GM12801 (cell line): ENCODE data around the gene PREX1.

ENCODE experiments used
- TF ChIP-seq, protein P1 (sequence below): IDR thresholded peaks from one replicate; pipeline ENCODE4 v1.5.1; 2011; ENCODE audit warnings: control low read depth; ENCODE audit not compliant: insufficient read length; ENCODE audit errors: extremely low read depth

The PREX1 gene

DNA sequence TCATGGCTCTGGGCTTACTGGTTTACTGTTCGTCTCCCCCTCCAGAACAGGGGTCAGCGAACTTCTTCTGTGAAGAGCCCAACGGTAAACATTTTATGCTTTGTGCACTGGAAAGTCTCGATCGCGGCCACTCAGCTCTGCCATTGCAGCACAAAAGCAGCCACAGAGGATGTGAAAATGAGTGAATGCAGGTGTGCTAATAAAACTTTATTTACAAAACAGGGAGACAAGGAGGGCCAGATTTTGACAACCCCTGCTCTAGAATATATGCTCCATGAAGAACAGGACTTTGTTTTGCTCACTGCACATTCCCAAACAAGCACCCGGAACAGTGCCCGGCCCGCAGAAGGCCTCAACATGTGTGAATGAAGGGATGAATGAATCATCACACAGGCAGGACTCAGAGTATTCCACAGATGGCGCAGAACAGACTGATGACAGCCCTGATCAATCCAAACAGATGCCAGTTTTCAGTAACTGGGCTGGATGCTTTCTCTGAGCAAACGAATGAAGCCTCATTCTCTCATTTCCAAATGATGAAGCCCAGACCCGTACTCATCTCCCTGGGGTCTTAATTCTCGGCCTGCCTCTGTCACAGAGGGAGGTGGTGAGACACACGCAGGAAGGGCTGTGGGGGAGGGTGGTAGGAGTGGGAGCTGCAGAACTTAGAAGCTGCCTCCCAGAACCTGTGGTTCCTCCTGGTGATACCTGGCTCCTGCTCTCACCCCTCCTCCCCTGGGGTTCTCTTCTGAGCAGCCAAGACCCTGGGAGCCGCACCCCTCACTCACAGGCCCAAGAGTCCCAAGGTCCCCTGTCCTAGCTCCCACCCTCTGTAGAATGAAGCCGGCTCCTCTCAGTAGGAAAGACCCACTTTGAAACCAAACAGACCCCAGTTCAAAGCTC is 196.4 kb downstream of the PREX1 start:
- TF ChIP-seq, protein P1, sequence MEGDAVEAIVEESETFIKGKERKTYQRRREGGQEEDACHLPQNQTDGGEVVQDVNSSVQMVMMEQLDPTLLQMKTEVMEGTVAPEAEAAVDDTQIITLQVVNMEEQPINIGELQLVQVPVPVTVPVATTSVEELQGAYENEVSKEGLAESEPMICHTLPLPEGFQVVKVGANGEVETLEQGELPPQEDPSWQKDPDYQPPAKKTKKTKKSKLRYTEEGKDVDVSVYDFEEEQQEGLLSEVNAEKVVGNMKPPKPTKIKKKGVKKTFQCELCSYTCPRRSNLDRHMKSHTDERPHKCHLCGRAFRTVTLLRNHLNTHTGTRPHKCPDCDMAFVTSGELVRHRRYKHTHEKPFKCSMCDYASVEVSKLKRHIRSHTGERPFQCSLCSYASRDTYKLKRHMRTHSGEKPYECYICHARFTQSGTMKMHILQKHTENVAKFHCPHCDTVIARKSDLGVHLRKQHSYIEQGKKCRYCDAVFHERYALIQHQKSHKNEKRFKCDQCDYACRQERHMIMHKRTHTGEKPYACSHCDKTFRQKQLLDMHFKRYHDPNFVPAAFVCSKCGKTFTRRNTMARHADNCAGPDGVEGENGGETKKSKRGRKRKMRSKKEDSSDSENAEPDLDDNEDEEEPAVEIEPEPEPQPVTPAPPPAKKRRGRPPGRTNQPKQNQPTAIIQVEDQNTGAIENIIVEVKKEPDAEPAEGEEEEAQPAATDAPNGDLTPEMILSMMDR: no peak

DNA sequence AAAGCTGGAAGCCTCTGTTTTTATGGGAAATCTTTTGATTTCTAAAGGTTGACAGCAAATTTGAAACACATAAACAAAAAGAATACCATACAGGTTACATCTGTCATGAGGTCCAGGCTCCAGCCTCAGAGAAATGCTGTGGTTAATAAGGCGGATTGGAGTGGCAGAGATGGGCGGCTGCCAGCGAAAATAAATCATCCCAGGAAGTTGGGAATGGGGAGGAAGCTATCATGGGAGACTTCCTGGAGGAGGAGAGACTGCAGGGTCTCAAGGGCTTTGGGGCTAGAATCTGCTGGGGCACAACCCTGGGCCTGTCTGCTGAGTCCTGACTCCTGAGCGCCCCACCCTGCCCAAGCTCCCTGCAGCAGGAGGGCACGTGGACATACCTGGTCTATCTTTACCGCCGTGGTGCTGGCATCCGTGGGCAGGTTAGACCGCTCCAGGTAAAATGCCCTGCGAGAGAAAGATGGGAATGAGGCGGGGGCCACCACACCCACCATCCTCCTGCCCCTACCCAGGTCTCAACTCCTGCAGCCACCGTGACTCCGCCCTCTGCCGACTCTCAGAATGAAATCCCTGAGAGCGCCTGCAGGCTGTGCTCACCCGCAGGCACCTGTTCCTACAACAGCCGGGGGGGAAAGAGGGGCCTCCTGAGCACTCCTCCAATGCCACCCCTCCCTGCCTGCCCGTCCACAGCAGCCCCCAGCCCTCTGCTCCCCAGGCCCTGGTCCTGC is 197.3 kb downstream of the PREX1 start:
- TF ChIP-seq, protein P1: no peak

- TF ChIP-seq, protein P1: no peak
Measured at GRCh38 chr20:48629960-48630315, 197.9 kb downstream of the PREX1 start.

GRCh38 chr20:48629069-48629959 is 198.5 kb downstream of the PREX1 start:
- TF ChIP-seq, protein P1: no peak

GRCh38 chr20:48627737-48628128 is 200.1 kb downstream of the PREX1 start:
- TF ChIP-seq, protein P1: no peak

GRCh38 chr20:48626938-48627736 is 200.7 kb downstream of the PREX1 start:
- TF ChIP-seq, protein P1: no peak
